Spleen (tissue), 7 donors: ENCODE data around the gene TNRC18.

ENCODE experiments used
- CTCF ChIP-seq, 11 experiments: fragments of 200-600 bp in 7 of 11; fragments of 450-650 bp in 4 of 11; sonication (generic) in 4 of 11; IDR thresholded peaks in 8 of 11; conservative IDR thresholded peaks in 3 of 11; 1 replicate in 7 of 11; 2 replicates in 4 of 11; pipeline versions ENCODE4 v1.4.0 to v1.8.0; 2016 to 2021; ENCODE audit warnings: antibody characterized with exemption in 11 of 11, inconsistent platforms in 4 of 11, mild to moderate bottlenecking in 1 of 11
- POLR2A ChIP-seq, 3 donors: fragments of 450-650 bp; IDR thresholded peaks; one replicate each; pipeline ENCODE4 v1.5.1; 2017; ENCODE audit warnings: antibody characterized with exemption in 3 of 3, mild to moderate bottlenecking in 1 of 3
- donor health status: DM: no; HTN: no; CAD: no; lungs with moderate emphysema.
- donor health status: DM: no; HTN: no; CAD: no.
- donor health status: DM: no; HTN: no; CAD: no.

GRCh38 chr7:5343884-5344283 lies 79.8 kb downstream of the TNRC18 start:
- TF ChIP-seq CTCF (IDR thresholded peaks at IDR 0.05 in 8 of 11, conservative IDR thresholded peaks at IDR 0.05 in 3 of 11) (no peak), POLR2A (IDR thresholded peaks at IDR 0.05) (no peak)
